NCI-H128 (cell line): Measurements from ENCODE around the gene PIP5KL1.
"Not testable (repeated sequence)": the region's sequence is repeated elsewhere in the genome, so short reads cannot be mapped to it uniquely, and the experiment has no call there.

ENCODE experiments used
- DNase-seq: peaks from one replicate; lab custom pipeline; 2025; ENCODE audit not compliant: unreplicated experiment; lab: John Stamatoyannopoulos, UW

The PIP5KL1 gene

DNA sequence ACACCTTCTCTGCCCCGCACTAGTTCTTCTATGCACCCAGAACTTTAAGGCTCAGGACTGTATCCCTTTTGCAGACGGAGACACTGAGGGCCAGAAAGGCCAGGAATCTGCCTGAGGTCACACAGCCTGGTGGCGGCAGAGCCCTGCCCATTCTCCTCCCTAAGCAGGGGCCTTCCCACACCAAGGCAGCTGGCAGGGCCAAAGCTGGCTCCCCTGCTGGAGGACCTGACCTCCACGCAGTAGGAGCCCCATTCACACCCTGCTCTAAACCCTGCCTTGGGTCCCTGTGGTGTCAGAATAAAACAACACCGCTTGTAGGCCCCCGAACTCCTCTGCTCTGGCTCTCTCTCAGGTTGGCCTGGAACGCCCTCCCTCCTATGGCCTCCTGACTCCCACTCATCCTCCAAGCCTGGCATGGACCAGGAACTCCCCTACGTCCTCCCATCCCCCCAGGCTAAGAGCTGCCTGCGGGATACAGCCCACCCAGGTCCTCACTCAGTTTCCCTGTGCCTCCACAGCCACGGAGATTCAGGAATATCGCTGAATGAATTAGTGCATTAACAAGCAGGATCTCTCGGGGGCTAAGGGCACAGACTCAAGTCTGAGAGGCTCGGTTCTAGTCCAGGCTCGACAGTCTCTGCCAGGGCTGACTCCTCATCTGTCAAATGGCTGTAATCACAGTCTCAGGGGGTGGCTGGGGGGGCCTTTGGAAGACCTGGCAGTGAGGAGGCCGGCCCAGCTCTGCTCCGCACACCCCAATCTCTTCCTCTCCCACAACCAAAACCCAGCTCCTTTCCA is 34.0 kb downstream of the PIP5KL1 start:
- DNase-seq, result no peak

GRCh38 chr9:127895811-127896210 is 34.8 kb downstream of the PIP5KL1 start:
- no peak for DNase-seq

DNA sequence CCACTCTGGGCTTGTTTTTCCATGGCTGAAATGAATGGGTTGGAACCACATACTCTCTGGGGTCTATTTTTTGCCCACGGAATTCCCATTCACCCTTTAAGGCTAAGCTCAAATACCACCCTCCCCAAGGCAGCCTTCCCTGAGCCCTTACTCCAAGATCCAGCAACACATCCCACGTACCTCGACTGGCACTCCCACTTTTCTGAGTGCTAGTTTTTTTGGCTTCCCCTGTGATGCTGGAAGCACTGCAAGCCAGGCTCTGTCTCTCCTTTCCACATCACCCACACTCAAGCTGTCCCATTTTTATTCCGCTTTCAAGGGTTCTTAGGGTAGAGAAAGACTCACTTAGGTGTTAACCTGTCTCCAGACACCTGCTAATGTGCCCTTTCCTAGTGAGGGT is 37.2 kb downstream of the PIP5KL1 start:
- no peak for DNase-seq

GRCh38 chr9:127892831-127893230 is 37.7 kb downstream of the PIP5KL1 start:
- DNase-seq, result no peak

DNA sequence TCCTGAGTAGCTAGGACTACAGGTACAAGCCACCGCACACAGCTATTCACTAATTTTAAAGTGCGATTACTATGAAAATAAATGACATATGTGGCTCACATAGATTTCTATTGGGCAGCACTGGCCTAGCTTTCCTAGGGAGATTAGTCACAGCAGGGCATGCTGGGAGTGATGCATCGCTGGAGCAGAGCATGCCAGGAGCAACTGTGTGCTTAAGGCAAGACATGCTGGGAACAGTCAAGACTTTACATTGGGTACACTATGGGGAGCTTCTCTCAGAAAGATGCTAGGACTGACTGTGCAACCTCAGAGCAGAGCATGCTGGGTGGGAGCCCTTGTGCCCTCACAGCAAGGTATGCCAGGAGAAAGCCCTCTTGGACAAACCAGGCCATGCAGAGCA is 40.5 kb downstream of the PIP5KL1 start:
- no peak for DNase-seq

DNA sequence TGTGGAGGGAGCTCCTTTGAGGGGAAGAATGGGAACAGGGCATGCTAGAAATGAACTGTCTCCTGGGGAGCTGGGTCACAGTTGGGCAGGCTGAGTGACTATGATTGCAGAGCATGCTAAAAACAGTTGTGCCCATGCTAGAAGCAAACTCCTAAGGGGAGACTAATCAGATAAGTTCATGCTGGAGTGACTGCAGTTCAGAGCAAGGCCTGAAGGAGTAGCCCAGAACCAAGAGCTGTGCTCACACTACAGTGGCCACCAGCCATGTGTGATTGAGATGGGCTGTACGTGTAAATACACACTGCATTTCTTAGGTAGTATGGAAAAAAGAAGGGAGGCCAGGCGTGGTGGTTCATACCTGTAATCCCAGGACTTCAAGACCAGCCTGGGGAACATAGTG is 42.8 kb downstream of the PIP5KL1 start:
- no peak for DNase-seq

GRCh38 chr9:127886401-127886972 is 44.1 kb downstream of the PIP5KL1 start:
- no peak for DNase-seq

DNA sequence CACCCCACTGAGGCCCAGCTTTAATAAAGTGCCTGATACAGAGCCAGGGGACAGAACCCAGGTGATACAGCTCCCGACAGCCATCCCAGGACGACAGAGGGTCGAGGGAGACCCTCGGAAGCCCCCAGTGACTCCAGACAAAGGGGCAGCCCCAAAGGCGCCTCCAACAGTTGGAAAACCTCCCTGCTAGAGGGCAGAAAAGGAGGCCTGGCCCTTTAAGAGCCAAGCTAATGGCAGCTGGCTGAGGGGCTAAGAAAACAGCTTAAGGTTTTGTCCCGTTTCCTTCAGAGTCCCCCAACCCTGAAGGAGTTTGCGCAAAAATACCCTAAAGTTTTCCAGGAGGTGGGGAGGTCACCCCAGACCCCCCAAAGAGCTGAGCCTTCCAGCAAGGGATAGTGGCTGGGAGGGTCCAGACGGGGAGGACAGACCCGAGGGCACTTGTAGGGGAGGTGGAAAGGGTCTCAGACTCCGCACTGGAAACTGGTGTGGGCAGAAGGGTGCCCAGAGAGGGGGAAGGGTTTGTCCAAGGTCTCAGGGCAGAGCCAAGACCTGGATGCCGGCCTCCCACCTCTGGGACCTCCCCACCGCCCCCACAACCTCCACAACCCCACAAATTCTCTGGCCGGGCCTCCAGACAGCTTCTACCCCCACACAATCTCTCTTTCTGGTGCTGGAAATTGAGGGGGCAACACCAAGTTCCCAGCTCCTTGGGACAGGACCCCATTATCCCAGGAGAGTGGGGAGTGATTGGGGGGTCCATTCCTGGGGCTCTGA is 44.9 kb downstream of the PIP5KL1 start:
- DNase-seq, result no peak

GRCh38 chr9:127884976-127885490 is 45.5 kb downstream of the PIP5KL1 start:
- DNase-seq, result no peak

- no peak for DNase-seq
Observed at GRCh38 chr9:127884427-127884911, 46.1 kb downstream of the PIP5KL1 start.

- DNase-seq, result no peak
Observed at GRCh38 chr9:127883959-127884358, 46.6 kb downstream of the PIP5KL1 start.

GRCh38 chr9:127881715-127882114 is 48.9 kb downstream of the PIP5KL1 start:
- not testable (repeated sequence) for DNase-seq

- no peak for DNase-seq
Observed at GRCh38 chr9:127880143-127880542, 50.4 kb downstream of the PIP5KL1 start.

DNA sequence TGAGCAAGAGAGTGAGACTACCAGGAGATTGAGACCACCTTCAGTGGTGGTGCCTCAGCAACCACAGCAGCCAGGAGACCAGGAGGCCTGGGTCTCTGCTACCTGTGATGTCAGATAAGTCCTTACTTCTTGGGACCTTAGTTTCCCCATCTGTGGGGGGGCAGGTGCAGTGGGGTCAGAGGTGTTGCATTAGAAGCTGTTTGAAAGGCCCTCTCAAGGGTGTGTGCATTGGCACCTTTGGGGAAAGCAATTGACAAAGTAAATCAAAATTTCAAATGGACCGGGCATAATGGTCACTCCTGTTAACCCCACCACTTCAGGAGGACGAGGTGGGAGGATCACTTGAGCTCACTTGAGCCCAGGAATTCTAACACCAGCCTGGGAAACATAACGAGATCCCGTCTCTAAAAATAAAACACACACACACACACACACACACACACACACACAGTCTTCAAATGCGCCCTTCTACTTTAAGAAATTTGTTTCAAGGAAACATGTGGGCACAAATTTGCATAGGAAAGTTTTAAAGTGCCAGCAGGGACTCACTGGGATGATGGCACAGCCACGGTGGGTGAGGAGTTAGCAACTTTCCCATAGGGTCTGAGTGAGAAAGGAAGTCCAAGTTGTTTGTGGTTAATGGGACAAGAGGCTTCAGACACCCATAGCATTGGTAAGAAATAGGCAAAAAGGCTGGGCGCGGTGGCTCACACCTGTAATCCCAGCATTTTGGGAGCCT is 51.8 kb downstream of the PIP5KL1 start:
- no peak for DNase-seq

- DNase-seq, result no peak
Observed at GRCh38 chr9:127878001-127878651, 52.5 kb downstream of the PIP5KL1 start.

DNA sequence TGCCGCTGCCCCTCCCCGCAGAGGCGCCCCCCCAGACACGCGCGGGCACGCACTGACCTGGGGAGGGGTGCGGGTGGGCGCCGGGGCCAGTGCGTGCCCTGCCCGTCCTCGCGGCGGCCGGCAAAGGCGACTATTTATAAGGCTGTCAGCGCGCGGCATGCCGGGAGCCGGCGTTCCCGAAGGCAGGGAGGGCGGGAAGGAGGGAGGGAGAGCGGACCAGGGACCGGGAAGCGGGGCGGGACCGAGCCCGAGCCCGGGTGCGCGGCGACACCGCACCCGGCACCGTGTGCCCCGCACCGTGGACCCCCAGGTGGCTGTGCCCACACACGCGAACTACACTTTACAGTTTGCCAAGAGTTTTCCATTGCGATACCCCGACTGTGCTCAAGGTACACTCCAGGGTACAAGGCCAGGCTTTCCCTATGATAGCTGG is 53.0 kb downstream of the PIP5KL1 start, which contains the start of gene AK1:
Gene AK1 (minus strand): TSS at position 110 of the 433 bp plus-strand sequence. CDS start 3,058 bp downstream, outside the sequence.
- peak; percentile 20 for DNase-seq

- no peak for DNase-seq
Observed at GRCh38 chr9:127876764-127877562, 53.6 kb downstream of the PIP5KL1 start.

- DNase-seq, result no peak
Observed at GRCh38 chr9:127876026-127876763, 54.4 kb downstream of the PIP5KL1 start.
